Upper lobe of left lung (tissue), 4 donors: ENCODE results near the gene AGTR1.
"Not testable (repeated sequence)": the region's sequence is repeated elsewhere in the genome, so short reads cannot be mapped to it uniquely, and the experiment has no call there.

ENCODE experiments used
- EP300 ChIP-seq, 4 donors: sonication (generic); formaldehyde crosslinking; IDR thresholded peaks; one replicate each; pipeline ENCODE4 v1.5.1; 2017; ENCODE audit warnings: antibody characterized with exemption in 4 of 4, control low read depth in 2 of 4
- POLR2AphosphoS5 ChIP-seq, 2 donors: sonication (generic); formaldehyde crosslinking; IDR thresholded peaks; one replicate each; pipeline ENCODE4 v1.5.1; 2017; ENCODE audit warnings: antibody characterized with exemption in 2 of 2
- TF ChIP-seq, protein P1 (sequence below), 6 experiments: fragments of 450-650 bp in 4 of 6; fragments of 200-600 bp in 2 of 6; sonication (generic) in 2 of 6; IDR thresholded peaks; one replicate each; pipeline ENCODE4 v1.5.1; 2016 to 2019; ENCODE audit warnings: antibody characterized with exemption in 6 of 6

- TF ChIP-seq, protein P1, sequence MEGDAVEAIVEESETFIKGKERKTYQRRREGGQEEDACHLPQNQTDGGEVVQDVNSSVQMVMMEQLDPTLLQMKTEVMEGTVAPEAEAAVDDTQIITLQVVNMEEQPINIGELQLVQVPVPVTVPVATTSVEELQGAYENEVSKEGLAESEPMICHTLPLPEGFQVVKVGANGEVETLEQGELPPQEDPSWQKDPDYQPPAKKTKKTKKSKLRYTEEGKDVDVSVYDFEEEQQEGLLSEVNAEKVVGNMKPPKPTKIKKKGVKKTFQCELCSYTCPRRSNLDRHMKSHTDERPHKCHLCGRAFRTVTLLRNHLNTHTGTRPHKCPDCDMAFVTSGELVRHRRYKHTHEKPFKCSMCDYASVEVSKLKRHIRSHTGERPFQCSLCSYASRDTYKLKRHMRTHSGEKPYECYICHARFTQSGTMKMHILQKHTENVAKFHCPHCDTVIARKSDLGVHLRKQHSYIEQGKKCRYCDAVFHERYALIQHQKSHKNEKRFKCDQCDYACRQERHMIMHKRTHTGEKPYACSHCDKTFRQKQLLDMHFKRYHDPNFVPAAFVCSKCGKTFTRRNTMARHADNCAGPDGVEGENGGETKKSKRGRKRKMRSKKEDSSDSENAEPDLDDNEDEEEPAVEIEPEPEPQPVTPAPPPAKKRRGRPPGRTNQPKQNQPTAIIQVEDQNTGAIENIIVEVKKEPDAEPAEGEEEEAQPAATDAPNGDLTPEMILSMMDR (IDR thresholded peaks at IDR 0.05) = not testable (repeated sequence)
- TF ChIP-seq POLR2AphosphoS5, EP300 (IDR thresholded peaks at IDR 0.05): not testable (repeated sequence)
Observed at GRCh38 chr3:148753385-148753784, 55.7 kb downstream of the AGTR1 start.
